GM12873 (cell line): ENCODE results near the gene RAD18.

Experiments used
- CTCF ChIP-seq: IDR thresholded peaks from 2 replicates; pipeline ENCODE4 v1.5.1; 2012; ENCODE audit warnings: low read depth, mild to moderate bottlenecking, moderate library complexity, low read length, control low read depth; ENCODE audit not compliant: insufficient read depth; ENCODE audit errors: missing control alignments

The RAD18 gene

GRCh38 chr3:8865697-8866096 is 97.6 kb downstream of the RAD18 start:
- TF ChIP-seq CTCF, result no peak

- no peak for TF ChIP-seq CTCF
Measured at GRCh38 chr3:8864402-8865350, 98.6 kb downstream of the RAD18 start.

- TF ChIP-seq CTCF, result no peak
Measured at GRCh38 chr3:8863891-8864290, 99.4 kb downstream of the RAD18 start.

GRCh38 chr3:8857720-8858367 is 105.4 kb downstream of the RAD18 start:
- no peak for TF ChIP-seq CTCF

GRCh38 chr3:8856721-8857120 is 106.6 kb downstream of the RAD18 start:
- TF ChIP-seq CTCF, result no peak

GRCh38 chr3:8856071-8856470 is 107.2 kb downstream of the RAD18 start:
- no peak for TF ChIP-seq CTCF

GRCh38 chr3:8854656-8855055 is 108.6 kb downstream of the RAD18 start:
- no peak for TF ChIP-seq CTCF
